A673 (cell line): ENCODE data around the gene XPO4.
"Not testable (repeated sequence)": the region's sequence is repeated elsewhere in the genome, so short reads cannot be mapped to it uniquely, and the experiment has no call there.

ENCODE experiments used
- EZH2 ChIP-seq: fragments of 200-600 bp; sonication (generic); IDR thresholded peaks from 2 replicates; pipeline ENCODE4 v1.6.1; 2017; ENCODE audit warnings: borderline replicate concordance, low read depth, mild to moderate bottlenecking, mixed read lengths, antibody characterized with exemption, low read length; ENCODE audit not compliant: poor library complexity, severe bottlenecking
- TF ChIP-seq, protein P1 (sequence below): fragments of 300-800, 200-600 bp; sonication (generic); conservative IDR thresholded peaks from 2 replicates; pipeline ENCODE4 v1.5.1; 2017; ENCODE audit warnings: low read depth, mild to moderate bottlenecking, antibody characterized with exemption, low read length, moderate library complexity, mixed read lengths

GRCh38 chr13:20743830-20744404 lies 158.6 kb downstream of the XPO4 start:
- TF ChIP-seq, protein P1, sequence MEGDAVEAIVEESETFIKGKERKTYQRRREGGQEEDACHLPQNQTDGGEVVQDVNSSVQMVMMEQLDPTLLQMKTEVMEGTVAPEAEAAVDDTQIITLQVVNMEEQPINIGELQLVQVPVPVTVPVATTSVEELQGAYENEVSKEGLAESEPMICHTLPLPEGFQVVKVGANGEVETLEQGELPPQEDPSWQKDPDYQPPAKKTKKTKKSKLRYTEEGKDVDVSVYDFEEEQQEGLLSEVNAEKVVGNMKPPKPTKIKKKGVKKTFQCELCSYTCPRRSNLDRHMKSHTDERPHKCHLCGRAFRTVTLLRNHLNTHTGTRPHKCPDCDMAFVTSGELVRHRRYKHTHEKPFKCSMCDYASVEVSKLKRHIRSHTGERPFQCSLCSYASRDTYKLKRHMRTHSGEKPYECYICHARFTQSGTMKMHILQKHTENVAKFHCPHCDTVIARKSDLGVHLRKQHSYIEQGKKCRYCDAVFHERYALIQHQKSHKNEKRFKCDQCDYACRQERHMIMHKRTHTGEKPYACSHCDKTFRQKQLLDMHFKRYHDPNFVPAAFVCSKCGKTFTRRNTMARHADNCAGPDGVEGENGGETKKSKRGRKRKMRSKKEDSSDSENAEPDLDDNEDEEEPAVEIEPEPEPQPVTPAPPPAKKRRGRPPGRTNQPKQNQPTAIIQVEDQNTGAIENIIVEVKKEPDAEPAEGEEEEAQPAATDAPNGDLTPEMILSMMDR, result not testable (repeated sequence)
- TF ChIP-seq EZH2, result not testable (repeated sequence)
